GM19397 (cell line): ENCODE measurements around the gene FLT1.

Experiments used
- ATAC-seq: cut with Tn5 transposase; IDR thresholded peaks from one replicate; pipeline ENCODE4 v1.9.1; 2021; ENCODE audit warnings: mild to moderate bottlenecking, moderate library complexity; ENCODE audit not compliant: unreplicated experiment

The FLT1 gene

DNA sequence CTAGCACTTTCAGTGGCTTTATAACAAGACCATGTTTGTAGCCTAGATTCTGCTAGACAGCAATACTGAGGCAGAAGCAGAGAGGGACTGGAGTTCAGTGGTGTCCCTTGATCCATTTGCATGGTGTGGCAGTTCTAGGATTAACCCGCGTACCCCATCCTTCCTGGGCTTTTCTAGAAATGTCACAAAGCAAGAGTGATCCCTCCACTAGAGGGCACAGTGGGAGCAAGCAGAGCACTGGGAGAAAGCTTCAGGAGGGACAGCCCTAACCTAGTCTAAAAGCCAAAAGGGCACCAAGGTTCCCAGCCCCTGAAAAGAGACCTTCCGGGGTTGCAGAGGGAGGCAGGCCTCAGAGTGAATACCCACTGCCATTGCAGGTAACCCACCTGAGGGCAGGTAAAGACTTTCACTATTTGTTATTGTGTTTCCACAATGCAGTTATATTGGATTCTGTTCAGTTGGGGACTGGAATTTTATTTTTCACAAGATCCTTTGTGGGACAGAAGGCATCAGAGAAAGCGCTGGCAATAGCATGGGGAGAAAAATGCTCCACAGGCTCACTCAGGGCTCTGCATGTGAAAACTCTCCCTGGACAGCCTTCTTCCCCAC lies 170.6 kb downstream of the FLT1 start:
- ATAC-seq, result peak; percentile 60

GRCh38 chr13:28322256-28322905 lies 172.5 kb downstream of the FLT1 start:
- no peak for ATAC-seq

DNA sequence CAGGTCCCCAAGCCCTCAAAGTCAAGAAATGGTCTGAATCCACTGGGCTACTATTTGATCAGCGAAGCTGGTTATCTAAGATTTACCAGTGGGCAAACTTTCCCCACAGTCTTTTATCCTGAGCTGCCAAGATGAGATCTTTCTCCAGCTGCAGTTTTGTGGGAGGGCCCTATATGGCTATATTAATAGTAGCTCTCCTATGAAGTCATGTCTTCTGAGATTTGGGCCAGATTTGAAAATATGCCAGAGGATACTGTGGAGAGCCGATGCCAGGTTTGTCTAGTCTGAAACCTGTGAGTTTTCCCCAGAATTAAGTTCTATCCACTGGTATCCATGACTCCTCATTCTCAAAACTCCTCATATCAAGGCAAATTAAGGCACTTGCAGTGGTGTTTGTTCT lies 173.2 kb downstream of the FLT1 start:
- no peak for ATAC-seq

DNA sequence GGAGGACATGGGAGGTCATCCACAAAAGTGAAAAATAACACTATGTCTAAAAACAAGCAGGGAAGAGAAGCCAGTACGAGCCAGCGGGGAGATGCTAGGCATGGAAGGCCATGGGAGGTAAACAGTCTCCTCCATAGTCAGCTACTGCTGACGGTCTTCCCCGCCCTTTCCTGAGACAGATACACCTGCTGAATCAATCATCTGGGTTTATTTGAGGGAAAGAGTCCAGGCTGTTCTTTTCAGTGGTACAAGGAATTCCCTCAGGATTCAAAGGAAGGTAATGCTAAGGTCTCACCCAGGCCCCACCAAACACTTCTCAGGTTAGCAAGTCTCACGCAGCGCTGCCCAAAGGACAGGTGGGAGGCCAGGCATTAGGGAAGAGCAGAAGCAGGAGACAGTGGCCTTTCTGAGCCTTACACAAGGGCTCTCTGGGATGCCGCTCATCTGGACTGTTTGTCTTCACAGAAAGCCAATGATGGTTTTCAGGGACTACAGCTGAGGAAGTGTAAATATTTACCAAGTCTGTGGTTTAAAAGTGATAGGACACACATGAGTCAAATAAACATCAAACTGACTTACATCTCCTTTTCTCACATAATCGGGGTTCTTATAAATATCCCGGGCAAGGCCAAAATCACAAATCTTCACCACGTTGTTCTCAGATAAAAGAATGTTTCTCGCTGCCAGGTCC lies 173.9 kb downstream of the FLT1 start:
- ATAC-seq, result no peak

DNA sequence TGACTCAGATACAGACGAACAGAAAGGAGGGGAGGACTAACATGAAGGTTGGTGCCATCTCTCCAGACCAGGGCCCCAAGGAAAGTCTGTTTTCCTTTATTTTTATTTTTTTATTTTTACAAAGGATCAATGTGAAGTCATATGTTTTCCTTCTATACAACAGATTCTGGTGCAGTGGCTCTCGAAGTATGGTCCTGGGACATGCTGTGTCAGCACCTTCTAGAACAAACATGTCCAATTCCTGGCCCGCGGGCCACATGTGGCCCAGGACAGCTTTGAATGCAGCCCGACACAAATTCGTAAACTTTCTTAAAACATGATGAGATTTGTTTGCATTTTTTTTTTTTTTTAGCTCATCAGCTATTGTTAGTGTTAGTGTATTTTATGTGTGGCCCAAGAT lies 174.7 kb downstream of the FLT1 start:
- no peak for ATAC-seq

GRCh38 chr13:28319528-28319927 lies 175.4 kb downstream of the FLT1 start:
- no peak for ATAC-seq

- no peak for ATAC-seq
These were observed 176.4 kb downstream of the FLT1 start for GRCh38 chr13:28318496-28318895.

DNA sequence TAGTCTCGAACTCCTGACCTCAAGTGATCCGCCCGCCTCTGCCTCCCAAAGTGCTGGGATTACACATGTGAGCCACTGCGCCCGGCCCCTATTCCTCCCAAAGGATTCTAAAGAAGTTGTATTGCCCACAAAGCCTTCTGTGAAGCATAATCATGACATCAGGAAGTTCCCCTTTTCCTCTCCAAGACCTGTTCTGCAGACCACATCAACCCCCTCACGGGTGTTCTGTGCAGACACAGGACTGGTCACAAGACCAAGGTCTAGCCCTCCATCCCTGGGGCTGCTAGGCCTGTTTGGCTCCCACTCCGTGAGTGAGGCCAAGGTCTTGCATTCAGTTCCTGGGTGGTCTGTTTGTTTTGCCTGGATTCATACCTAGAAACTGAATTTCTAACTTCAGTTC lies 178.1 kb downstream of the FLT1 start:
- ATAC-seq, result no peak

DNA sequence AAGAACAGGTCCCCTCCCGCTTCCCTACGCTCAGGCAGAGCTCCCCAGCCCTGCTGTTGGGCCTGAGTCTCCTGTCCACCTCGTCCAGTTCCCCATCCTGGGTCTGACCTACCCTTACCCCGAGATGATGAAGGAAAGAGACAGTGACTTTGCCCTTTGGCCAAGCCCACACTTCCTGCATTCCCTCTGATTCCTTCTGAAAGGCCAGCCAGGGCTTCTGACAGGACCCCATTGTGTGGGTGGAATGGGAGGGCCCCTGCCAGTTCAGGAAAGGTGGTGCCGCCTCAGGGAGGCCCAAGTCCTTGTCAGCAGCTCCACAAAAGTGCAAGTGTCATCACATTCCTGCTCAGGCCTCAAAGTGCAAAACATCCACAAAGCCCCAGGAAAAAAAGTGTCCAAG lies 178.8 kb downstream of the FLT1 start:
- ATAC-seq, result no peak

DNA sequence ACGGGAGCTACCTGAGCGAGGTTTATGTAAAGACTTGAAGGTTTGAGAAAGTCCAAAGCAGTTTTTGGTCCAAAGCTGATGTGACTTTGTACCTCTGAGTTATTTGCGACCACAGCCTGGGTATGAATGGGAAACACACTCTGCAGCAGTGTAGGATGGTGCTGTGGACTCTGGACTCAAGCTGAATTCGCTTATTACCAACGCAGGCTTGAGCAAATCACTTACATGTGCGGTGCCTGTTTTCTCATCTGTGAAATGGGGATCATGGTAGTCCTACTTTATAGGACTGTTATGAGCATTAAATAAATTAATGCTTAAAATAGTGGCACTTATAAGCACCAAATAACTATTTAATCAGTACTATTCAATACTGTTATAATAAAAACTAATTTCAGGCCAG lies 180.0 kb downstream of the FLT1 start:
- ATAC-seq, result no peak

DNA sequence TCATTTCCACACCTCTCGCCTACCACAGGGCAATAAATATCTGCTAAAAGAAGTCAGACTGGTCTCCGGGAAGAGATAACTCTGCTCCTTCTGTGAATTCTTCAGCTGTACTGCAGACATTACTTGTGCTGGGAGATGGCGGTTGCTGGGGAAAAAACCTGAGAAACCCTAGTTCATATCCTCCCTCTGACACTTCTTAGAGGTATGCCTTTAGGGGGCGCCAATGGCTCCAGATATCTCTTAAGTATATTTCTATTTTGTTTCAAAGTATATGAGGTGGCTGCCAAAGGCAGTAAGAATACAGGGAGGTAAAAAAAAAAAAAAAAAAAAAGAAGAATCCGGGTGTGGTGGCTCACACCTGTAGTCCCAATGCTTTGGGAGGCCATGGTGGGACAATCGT lies 181.3 kb downstream of the FLT1 start:
- ATAC-seq, result no peak

GRCh38 chr13:28306325-28306724 lies 188.6 kb downstream of the FLT1 start:
- no peak for ATAC-seq

GRCh38 chr13:28301839-28302238 lies 193.1 kb downstream of the FLT1 start:
- no peak for ATAC-seq

GRCh38 chr13:28299916-28300315 lies 195.0 kb downstream of the FLT1 start:
- ATAC-seq, result no peak

- no peak for ATAC-seq
These were observed 197.6 kb downstream of the FLT1 start for GRCh38 chr13:28297341-28297740.

- ATAC-seq, result peak; percentile 49
These were observed 208.7 kb downstream of the FLT1 start for GRCh38 chr13:28286263-28286662.

DNA sequence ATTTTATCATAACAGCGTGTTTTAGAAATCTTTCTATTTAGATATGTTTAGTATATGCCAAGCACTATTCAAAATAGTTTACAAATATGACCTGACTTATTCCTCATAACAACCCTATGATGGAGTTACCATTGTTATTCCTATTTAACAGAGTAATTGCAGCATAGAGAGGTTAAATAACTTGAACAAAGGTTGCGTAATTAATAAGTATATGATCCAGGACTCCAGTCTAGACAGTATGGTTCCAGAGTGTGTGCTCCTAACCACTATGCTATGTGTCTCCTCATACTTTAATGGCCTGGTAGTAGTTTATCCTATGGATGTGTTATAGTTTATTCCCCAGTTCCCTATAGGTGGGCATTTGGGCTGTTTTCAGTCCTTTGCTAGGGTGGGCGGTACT lies 211.3 kb downstream of the FLT1 start:
- no peak for ATAC-seq

GRCh38 chr13:28282451-28282850 lies 212.5 kb downstream of the FLT1 start:
- no peak for ATAC-seq

DNA sequence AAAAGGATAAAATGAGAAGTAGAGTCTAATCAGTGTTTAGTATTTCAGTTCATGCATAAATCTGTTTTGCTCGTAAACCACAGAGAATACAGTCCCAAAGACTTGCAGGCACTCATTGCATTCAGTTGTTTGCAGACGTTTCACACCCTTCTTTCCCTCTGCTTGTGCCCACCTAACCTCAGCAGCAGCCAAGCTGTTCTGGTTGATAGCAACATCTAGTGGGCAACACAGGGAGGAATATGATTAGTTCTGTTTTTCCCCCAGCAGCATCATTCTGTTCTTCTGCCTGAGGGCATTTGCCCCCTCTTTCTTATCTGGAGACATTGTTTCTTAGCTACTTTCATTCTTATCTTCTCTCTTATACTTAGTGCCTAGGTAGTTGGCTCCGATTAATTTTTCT lies 221.0 kb downstream of the FLT1 start:
- ATAC-seq, result no peak

DNA sequence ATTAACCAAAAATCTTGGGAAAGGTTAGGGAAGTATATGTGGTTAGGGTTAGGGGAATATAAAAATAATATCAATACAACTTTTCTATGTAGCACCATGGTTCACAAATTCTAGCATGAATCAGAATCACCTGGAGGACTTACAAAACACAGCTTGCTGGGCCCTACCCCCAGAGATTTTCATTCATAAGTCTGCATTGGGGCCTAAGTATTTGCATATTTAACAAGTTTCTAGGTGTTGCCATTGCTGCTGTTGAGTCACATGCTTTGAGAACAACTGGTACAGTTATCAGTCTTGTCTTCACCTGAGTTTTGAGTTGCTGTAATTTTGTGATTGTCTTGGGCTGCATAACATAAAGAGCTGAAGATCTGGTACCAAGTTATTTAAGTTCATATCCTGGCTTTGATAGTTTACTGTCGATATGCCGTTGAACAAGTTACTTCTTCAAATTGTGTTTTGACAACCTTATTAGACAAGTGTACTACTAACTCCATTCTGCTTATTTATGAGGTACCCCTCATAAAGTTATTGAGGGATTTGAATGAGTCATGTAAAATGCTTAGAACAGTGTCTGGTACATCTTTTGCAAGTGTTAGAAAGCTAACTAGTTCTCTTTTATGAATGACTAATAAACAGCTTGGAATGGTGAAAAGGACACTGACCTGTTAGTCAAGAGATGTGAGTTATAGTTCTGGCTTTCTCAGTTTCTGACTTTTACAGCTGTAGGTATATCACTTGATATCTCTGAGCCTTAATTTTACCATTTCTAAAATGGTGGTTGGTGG lies 223.7 kb downstream of the FLT1 start:
- ATAC-seq, result no peak

- peak; percentile 96 for ATAC-seq
These were observed 226.1 kb downstream of the FLT1 start for GRCh38 chr13:28268800-28269223.

DNA sequence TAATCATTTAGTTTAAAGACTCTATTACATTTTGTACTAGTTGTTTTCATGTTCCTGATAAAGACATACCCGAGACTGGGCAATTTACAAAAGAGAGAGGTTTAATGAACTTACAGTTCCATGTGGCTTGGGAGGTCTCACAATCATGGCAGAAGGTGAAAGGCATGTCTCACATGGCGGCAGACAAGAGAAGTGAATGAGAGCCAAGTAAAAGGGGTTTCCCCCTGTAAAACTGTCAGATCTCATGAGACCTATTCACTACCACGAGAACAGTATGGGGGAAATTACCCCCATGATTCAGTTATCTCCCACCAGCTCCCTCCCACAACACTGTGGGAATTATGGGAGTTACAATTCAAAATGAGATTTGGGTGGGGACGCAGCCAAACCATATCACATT lies 227.4 kb downstream of the FLT1 start:
- ATAC-seq, result no peak
